ENCODE data around the gene LARP1.

GRCh38 chr5:154811239-154811638, 56.1 kb downstream of the LARP1 start:
- TF ChIP-seq REST (IDR thresholded peaks at IDR 0.05; ENCODE audit: unreplicated experiment), result no peak
- TF ChIP-seq CTCF (conservative IDR thresholded peaks at IDR 0.05; ENCODE audit: low read depth in 2 of 2), result no peak
- TF ChIP-seq EZH2 (IDR thresholded peaks at IDR 0.05; ENCODE audit: low read depth, unreplicated experiment), result no peak
- no peak for TF ChIP-seq POLR2AphosphoS5 (IDR thresholded peaks at IDR 0.05; ENCODE audit: low read depth)
- TF ChIP-seq ZNF331 (CRISPR knock-in tag; IDR thresholded peaks at IDR 0.05; ENCODE audit: low read depth), result no peak

All from GM23338 (cell line).